ENCODE data around the gene PPARA. TPM values are rescaled to one million over a fixed set of nuclear protein-coding genes. Genes with fewer than 3 reads are reported as not detected.

The PPARA gene
- total and polyA plus RNA-seq, 2 experiments from 2014 or later: 4.7 to 12.6 TPM

DNA sequence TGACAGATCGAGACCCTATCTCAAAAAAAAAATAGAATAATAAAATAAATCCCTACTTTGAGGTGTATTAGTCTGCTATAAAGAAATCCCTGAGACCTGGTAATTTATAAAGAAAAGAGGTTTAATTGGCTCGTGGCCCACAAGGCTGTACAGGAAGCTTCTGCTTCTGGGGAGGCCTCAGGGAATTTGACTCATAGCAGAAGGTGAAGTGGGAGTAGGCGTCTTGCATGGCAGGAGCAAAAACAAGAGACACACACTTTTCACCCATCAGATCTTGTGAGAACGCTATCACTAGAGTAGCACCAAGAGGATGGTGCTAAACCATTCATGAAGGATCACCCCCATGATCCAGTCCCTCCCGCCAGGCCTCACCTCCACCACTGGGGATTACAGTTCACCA, 70.6 kb downstream of the PPARA start (continued):
- TF ChIP-seq, protein P1, sequence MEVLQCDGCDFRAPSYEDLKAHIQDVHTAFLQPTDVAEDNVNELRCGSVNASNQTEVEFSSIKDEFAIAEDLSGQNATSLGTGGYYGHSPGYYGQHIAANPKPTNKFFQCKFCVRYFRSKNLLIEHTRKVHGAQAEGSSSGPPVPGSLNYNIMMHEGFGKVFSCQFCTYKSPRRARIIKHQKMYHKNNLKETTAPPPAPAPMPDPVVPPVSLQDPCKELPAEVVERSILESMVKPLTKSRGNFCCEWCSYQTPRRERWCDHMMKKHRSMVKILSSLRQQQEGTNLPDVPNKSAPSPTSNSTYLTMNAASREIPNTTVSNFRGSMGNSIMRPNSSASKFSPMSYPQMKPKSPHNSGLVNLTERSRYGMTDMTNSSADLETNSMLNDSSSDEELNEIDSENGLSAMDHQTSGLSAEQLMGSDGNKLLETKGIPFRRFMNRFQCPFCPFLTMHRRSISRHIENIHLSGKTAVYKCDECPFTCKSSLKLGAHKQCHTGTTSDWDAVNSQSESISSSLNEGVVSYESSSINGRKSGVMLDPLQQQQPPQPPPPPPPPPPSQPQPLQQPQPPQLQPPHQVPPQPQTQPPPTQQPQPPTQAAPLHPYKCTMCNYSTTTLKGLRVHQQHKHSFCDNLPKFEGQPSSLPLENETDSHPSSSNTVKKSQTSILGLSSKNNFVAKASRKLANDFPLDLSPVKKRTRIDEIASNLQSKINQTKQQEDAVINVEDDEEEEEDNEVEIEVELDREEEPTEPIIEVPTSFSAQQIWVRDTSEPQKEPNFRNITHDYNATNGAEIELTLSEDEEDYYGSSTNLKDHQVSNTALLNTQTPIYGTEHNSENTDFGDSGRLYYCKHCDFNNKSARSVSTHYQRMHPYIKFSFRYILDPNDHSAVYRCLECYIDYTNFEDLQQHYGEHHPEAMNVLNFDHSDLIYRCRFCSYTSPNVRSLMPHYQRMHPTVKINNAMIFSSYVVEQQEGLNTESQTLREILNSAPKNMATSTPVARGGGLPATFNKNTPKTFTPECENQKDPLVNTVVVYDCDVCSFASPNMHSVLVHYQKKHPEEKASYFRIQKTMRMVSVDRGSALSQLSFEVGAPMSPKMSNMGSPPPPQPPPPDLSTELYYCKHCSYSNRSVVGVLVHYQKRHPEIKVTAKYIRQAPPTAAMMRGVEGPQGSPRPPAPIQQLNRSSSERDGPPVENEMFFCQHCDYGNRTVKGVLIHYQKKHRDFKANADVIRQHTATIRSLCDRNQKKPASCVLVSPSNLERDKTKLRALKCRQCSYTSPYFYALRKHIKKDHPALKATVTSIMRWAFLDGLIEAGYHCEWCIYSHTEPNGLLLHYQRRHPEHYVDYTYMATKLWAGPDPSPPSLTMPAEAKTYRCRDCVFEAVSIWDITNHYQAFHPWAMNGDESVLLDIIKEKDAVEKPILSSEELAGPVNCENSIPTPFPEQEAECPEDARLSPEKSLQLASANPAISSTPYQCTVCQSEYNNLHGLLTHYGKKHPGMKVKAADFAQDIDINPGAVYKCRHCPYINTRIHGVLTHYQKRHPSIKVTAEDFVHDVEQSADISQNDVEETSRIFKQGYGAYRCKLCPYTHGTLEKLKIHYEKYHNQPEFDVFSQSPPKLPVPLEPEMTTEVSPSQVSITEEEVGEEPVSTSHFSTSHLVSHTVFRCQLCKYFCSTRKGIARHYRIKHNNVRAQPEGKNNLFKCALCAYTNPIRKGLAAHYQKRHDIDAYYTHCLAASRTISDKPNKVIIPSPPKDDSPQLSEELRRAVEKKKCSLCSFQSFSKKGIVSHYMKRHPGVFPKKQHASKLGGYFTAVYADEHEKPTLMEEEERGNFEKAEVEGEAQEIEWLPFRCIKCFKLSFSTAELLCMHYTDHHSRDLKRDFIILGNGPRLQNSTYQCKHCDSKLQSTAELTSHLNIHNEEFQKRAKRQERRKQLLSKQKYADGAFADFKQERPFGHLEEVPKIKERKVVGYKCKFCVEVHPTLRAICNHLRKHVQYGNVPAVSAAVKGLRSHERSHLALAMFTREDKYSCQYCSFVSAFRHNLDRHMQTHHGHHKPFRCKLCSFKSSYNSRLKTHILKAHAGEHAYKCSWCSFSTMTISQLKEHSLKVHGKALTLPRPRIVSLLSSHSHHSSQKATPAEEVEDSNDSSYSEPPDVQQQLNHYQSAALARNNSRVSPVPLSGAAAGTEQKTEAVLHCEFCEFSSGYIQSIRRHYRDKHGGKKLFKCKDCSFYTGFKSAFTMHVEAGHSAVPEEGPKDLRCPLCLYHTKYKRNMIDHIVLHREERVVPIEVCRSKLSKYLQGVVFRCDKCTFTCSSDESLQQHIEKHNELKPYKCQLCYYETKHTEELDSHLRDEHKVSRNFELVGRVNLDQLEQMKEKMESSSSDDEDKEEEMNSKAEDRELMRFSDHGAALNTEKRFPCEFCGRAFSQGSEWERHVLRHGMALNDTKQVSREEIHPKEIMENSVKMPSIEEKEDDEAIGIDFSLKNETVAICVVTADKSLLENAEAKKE (CRISPR knock-in tag; IDR thresholded peaks at IDR 0.05): no peak
- no peak for TF ChIP-seq JUNB (IDR thresholded peaks at IDR 0.05; ENCODE audit: unreplicated experiment)
- TF ChIP-seq, protein P2, sequence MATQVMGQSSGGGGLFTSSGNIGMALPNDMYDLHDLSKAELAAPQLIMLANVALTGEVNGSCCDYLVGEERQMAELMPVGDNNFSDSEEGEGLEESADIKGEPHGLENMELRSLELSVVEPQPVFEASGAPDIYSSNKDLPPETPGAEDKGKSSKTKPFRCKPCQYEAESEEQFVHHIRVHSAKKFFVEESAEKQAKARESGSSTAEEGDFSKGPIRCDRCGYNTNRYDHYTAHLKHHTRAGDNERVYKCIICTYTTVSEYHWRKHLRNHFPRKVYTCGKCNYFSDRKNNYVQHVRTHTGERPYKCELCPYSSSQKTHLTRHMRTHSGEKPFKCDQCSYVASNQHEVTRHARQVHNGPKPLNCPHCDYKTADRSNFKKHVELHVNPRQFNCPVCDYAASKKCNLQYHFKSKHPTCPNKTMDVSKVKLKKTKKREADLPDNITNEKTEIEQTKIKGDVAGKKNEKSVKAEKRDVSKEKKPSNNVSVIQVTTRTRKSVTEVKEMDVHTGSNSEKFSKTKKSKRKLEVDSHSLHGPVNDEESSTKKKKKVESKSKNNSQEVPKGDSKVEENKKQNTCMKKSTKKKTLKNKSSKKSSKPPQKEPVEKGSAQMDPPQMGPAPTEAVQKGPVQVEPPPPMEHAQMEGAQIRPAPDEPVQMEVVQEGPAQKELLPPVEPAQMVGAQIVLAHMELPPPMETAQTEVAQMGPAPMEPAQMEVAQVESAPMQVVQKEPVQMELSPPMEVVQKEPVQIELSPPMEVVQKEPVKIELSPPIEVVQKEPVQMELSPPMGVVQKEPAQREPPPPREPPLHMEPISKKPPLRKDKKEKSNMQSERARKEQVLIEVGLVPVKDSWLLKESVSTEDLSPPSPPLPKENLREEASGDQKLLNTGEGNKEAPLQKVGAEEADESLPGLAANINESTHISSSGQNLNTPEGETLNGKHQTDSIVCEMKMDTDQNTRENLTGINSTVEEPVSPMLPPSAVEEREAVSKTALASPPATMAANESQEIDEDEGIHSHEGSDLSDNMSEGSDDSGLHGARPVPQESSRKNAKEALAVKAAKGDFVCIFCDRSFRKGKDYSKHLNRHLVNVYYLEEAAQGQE (IDR thresholded peaks at IDR 0.05; ENCODE audit: unreplicated experiment): no peak
- no peak for TF ChIP-seq POLR2AphosphoS5 (IDR thresholded peaks at IDR 0.05; ENCODE audit: low read depth)
- no peak for TF ChIP-seq ZNF114 (CRISPR knock-in tag; IDR thresholded peaks at IDR 0.05)
- no peak for TF ChIP-seq EZH2phosphoT487 (IDR thresholded peaks at IDR 0.05; ENCODE audit: unreplicated experiment)
- no peak for TF ChIP-seq ZNF331 (CRISPR knock-in tag; IDR thresholded peaks at IDR 0.05; ENCODE audit: low read depth)

Measured in GM23338 (cell line).